Stomach (tissue), 9 donors: ENCODE results near the gene TMEM271. TPM values are rescaled to one million over a fixed set of nuclear protein-coding genes. Genes with fewer than 3 reads are reported as not detected.

Source experiments
- DNase-seq, 2 donors: peaks; one replicate each; pipeline versions ENCODE4 v3.0.0 to v3.0.0-alpha.2; 2013 to 2019
- H3K27ac ChIP-seq, 5 donors: fragments of 200-600 bp in 4 of 5; sonication (generic) in 4 of 5; one replicate each; pipeline ENCODE4 v1.5.1; 2013 to 2019; ENCODE audit warnings: mild to moderate bottlenecking in 1 of 5, moderate library complexity in 1 of 5
- H3K27me3 ChIP-seq, 3 donors: fragments of 200-600 bp; sonication (generic); one replicate each; pipeline ENCODE4 v1.5.1; 2017 to 2019; ENCODE audit warnings: mixed run types in 1 of 3
- H3K36me3 ChIP-seq, 4 donors: fragments of 200-600 bp; sonication (generic); 1 replicate in 3 of 4; 2 replicates in 1 of 4; pipeline ENCODE4 v1.5.1; 2016 to 2019
- H3K4me1 ChIP-seq, 4 donors: fragments of 200-600 bp; sonication (generic); one replicate each; pipeline ENCODE4 v1.5.1; 2016 to 2019
- H3K4me3 ChIP-seq, 4 donors: fragments of 200-600 bp; sonication (generic) in 3 of 4; one replicate each; pipeline ENCODE4 v1.5.1; 2016 to 2019; ENCODE audit warnings: mild to moderate bottlenecking in 1 of 4
- H3K9me3 ChIP-seq, 4 donors: fragments of 200-600 bp; sonication (generic); one replicate each; pipeline ENCODE4 v1.5.1; 2016 to 2019
- EP300 ChIP-seq: sonication (generic); formaldehyde crosslinking; IDR thresholded peaks from one replicate; pipeline ENCODE4 v1.6.1; 2017; ENCODE audit warnings: antibody characterized with exemption
- POLR2A ChIP-seq, 4 donors: fragments of 450-650 bp; IDR thresholded peaks; one replicate each; pipeline ENCODE4 v1.6.1; 2016; ENCODE audit warnings: antibody characterized with exemption in 4 of 4, control low read depth in 2 of 4, mild to moderate bottlenecking in 1 of 4, moderate library complexity in 1 of 4
- POLR2AphosphoS5 ChIP-seq, 3 donors: sonication (generic); formaldehyde crosslinking; IDR thresholded peaks; one replicate each; pipeline ENCODE4 v1.6.1; 2016; ENCODE audit warnings: antibody characterized with exemption in 3 of 3
- WGBS, 5 donors: extraction: QIAGEN DNeasy Blood & Tissue Kit in 3 of 5; methylation state at CpG; one replicate each; pipeline versions ENCODE4 v1.1.5 to v1.1.7; 2013 to 2018; 5-methylcytosine and 5-hydroxymethylcytosine counted together
- intact Hi-C: fragments of 100-400 bp; cut with DNase I; formaldehyde crosslinking; loops from one replicate; pipeline ENCODE4 v1.15.1; 2023; ENCODE audit warnings: low total_unique reads
- polyA plus RNA-seq, 3 donors: library from polyadenylated mRNA; stranded (reverse); fragments of 200-250 nt; gene quantifications; one replicate each; pipeline ENCODE4 v1.2.3, GENCODE V29; 2013
- total RNA-seq, 5 donors: library from RNA; depleted of rRNA; stranded (reverse); fragments of >200 nt; gene quantifications; one replicate each; pipeline versions ENCODE4 v1.1.0 to v1.2.3, GENCODE V29; 2014 to 2016
- TF ChIP-seq, protein P1 (sequence below), 7 experiments: fragments of 450-650 bp in 4 of 7; fragments of 200-600 bp in 3 of 7; sonication (generic) in 3 of 7; IDR thresholded peaks; one replicate each; pipeline ENCODE4 v1.5.1; 2016 to 2019; ENCODE audit warnings: antibody characterized with exemption in 7 of 7, control low read depth in 2 of 7, mild to moderate bottlenecking in 1 of 7
- donor health status: healthy with polysubstance abuse.
- donor health status: Bipolar disorder and iron deficiency.
- donor health status: healthy.

Gene TMEM271
- total and polyA plus RNA-seq, 8 donors: 0.03 TPM; not detected in 7

DNA sequence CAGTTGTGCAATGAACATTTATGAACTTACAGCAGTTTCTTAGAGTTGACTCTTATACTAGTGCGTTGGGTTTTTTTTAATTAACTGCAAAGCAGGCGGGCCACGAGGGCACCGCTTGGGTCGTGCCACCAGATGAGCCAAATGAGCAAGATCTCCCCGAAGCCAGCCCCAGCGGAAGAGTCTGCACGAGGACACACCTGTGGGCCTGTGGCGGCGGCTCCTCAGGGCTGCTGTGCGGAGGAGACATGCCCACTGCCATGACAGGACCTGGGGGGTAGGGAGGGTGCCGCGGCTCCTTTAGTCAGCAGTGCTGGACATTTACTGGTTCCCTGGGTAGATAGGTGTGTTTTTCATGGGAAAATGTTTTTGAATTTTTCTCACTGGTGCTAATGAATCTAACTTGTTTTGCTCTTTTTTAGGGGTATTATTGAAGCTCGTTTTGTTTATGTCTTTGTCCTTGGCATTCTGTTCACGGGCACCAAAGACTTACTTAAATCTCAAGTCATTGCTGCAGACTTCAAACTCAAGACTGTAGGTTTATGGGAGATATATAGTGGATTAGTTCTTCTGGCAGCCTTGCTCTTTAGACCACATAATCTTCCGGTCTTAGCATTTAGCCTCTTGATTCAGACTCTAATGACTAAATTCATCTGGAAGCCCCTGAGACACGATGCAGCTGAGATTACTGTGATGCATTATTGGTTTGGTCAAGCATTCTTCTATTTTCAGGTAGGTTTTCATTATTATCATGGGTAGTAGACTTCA lies 45.9 kb downstream of the TMEM271 start:
- Histone ChIP-seq H3K9me3 (peaks cover 0 to 16% (median 0%) of the 10 kb centered on the region in 4 donors), H3K27ac (no peak overlapping the region), H3K4me3 (no peak overlapping the region), H3K4me1 (no peaks in the 10 kb centered on the region), H3K36me3 (peaks cover 48 to 100% (median 98%) of the 10 kb centered on the region in 4 donors), H3K27me3 (no peaks in the 10 kb centered on the region)
- no peak for DNase-seq
- intact Hi-C loops: no loop called here
- TF ChIP-seq POLR2AphosphoS5 (IDR thresholded peaks at IDR 0.05) (no peak), EP300 (no peak), POLR2A (IDR thresholded peaks at IDR 0.05) (no peak)
- TF ChIP-seq, protein P1, sequence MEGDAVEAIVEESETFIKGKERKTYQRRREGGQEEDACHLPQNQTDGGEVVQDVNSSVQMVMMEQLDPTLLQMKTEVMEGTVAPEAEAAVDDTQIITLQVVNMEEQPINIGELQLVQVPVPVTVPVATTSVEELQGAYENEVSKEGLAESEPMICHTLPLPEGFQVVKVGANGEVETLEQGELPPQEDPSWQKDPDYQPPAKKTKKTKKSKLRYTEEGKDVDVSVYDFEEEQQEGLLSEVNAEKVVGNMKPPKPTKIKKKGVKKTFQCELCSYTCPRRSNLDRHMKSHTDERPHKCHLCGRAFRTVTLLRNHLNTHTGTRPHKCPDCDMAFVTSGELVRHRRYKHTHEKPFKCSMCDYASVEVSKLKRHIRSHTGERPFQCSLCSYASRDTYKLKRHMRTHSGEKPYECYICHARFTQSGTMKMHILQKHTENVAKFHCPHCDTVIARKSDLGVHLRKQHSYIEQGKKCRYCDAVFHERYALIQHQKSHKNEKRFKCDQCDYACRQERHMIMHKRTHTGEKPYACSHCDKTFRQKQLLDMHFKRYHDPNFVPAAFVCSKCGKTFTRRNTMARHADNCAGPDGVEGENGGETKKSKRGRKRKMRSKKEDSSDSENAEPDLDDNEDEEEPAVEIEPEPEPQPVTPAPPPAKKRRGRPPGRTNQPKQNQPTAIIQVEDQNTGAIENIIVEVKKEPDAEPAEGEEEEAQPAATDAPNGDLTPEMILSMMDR (IDR thresholded peaks at IDR 0.05): no peak
- WGBS, 5 donors: 89 to 91% (median 90%) methylated on average over 17 of the region's 17 CpGs

DNA sequence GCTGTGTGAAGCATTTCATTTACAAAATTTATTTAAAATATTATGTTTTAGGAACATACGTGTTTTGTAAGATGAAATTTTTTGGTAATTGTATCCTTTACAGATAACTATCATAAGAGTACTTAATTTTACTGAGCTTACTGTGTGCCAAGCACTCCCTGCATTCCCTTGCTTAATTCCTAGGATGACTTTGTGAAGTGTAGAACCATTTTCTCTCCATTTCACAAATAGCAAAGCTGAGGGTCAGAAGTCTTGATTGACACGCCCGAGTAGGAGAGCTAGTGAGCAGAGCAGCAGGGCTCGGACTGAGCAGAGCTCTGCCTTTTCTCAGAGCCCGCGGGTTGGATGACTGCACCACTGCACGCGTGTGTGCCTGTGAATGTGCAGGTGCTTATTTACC lies 46.5 kb downstream of the TMEM271 start:
- Histone ChIP-seq H3K36me3 (peaks cover 42 to 100% (median 98%) of the 10 kb centered on the region in 4 donors), H3K9me3 (peaks cover 0 to 9% (median 0%) of the 10 kb centered on the region in 4 donors), H3K27ac (no peak overlapping the region), H3K4me1 (no peaks in the 10 kb centered on the region), H3K4me3 (no peak overlapping the region), H3K27me3 (no peaks in the 10 kb centered on the region)
- intact Hi-C loops: no loop called here
- DNase-seq: no peak
- TF ChIP-seq POLR2AphosphoS5 (IDR thresholded peaks at IDR 0.05) (no peak), POLR2A (IDR thresholded peaks at IDR 0.05) (no peak), EP300 (no peak)
- TF ChIP-seq, protein P1 (IDR thresholded peaks at IDR 0.05): no peak
- WGBS, 5 donors: 97 to 98% (median 97%) methylated on average over 8 of the region's 8 CpGs

DNA sequence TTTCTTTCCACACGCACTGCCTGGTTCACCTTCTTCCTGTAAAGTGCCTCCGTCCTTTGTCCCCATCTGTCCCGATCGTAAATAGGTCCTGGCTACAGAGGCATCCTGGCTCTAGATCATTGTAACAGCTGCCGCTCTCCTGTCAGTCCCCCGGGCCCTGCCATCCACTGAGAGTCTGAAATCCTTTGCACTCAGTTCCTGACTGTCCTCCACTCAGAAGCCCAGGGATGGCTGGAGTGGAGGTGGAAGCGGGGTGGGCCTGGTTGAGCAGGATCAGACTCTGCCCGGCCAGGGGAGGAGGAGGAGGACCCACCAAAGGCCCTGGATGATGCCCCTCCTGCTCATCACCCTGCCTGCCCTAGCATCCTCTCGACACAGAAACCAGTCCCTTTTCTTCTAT lies 47.3 kb downstream of the TMEM271 start:
- no peak for DNase-seq
- H3K27ac ChIP-seq: no peak overlapping the region
- intact Hi-C loops: no loop called here
- H3K4me3 ChIP-seq: no peak overlapping the region
- WGBS, 5 donors: 88 to 94% (median 92%) methylated on average over 9 of the region's 9 CpGs
- H3K9me3 ChIP-seq: peaks cover 0 to 9% (median 0%) of the 10 kb centered on the region in 4 donors
- no peaks in the 10 kb centered on the region for H3K27me3 ChIP-seq
- H3K36me3 ChIP-seq: peaks cover 40 to 100% (median 98%) of the 10 kb centered on the region in 4 donors
- TF ChIP-seq, protein P1 (IDR thresholded peaks at IDR 0.05): no peak
- TF ChIP-seq POLR2AphosphoS5 (IDR thresholded peaks at IDR 0.05): no peak
- no peak for TF ChIP-seq POLR2A (IDR thresholded peaks at IDR 0.05)
- no peak for TF ChIP-seq EP300
- no peaks in the 10 kb centered on the region for H3K4me1 ChIP-seq

DNA sequence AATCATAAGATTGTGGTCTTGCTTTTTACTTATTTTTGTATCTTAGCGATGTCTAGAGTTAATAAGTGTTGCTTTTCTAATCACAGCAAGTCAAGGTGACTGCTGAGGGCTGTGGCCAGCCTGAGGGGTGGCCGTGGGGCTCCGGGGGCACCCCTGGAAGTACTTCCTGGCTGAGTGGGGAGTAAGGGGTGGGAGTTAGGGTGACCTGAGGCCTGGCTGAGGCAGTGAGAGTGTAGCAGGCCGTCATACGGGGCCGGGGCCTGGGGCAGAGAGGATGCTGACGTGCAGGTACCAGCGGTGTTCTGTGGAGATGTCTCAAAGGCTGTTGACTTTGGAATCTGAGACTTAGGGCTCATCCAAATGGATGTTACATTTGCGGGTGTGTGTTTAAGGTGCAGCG lies 47.8 kb downstream of the TMEM271 start:
- no peak overlapping the region for H3K27ac ChIP-seq
- TF ChIP-seq POLR2A (IDR thresholded peaks at IDR 0.05) (no peak), EP300 (no peak), POLR2AphosphoS5 (IDR thresholded peaks at IDR 0.05) (no peak)
- TF ChIP-seq, protein P1 (IDR thresholded peaks at IDR 0.05): no peak
- peaks cover 0 to 9% (median 0%) of the 10 kb centered on the region in 4 donors for H3K9me3 ChIP-seq
- no peaks in the 10 kb centered on the region for H3K4me1 ChIP-seq
- intact Hi-C loops: no loop called here
- peaks cover 40 to 100% (median 98%) of the 10 kb centered on the region in 4 donors for H3K36me3 ChIP-seq
- H3K27me3 ChIP-seq: no peaks in the 10 kb centered on the region
- WGBS, 5 donors: 92 to 97% (median 94%) methylated on average over 10 of the region's 10 CpGs
- no peak overlapping the region for H3K4me3 ChIP-seq
- no peak for DNase-seq
